Mammary epithelial cell (primary cell): ENCODE results near the gene TNIK.

Experiments
- CTCF ChIP-seq, 2 donors: IDR thresholded peaks in 1 of 2; conservative IDR thresholded peaks in 1 of 2; 2 replicates each; pipeline ENCODE4 v1.5.1; 2011 to 2012; ENCODE audit warnings: inconsistent platforms in 2 of 2, low read length in 2 of 2, mild to moderate bottlenecking in 2 of 2, control low read depth in 1 of 2, low read depth in 1 of 2; ENCODE audit not compliant: insufficient read depth in 1 of 2; ENCODE audit errors: extremely low read depth in 1 of 2
- EZH2 ChIP-seq: IDR thresholded peaks from 2 replicates; pipeline ENCODE4 v1.6.1; 2012; ENCODE audit warnings: low read length, inconsistent platforms, borderline replicate concordance

GRCh38 chr3:171417813-171418212 lies 42.4 kb downstream of the TNIK start:
- TF ChIP-seq CTCF (conservative IDR thresholded peaks at IDR 0.05 in 1 of 2, IDR thresholded peaks at IDR 0.05 in 1 of 2; ENCODE audit: extremely low read depth in 1 of 2, insufficient read depth in 1 of 2, low read depth in 1 of 2, low read length in 2 of 2) (no peak), EZH2 (no peak)
